SK-N-SH (cell line): Measurements from ENCODE around the gene ZNF91. TPM values are rescaled to one million over a fixed set of nuclear protein-coding genes. Genes with fewer than 3 reads are reported as not detected.

ENCODE experiments used
- CTCF ChIA-PET: fragments of 300-600, 350-600 bp; formaldehyde crosslinking; extraction: SDS; loops from one replicate; lab custom pipeline; 2021; lab: Yijun Ruan, JAX
- POLR2A ChIA-PET: fragments of 350-600 bp; sonication (Branson Sonifier 250); formaldehyde crosslinking; extraction: SDS; loops from one replicate; lab custom pipeline; 2020; ENCODE audit warnings: antibody characterized with exemption, inconsistent platforms; lab: Yijun Ruan, JAX
- DNase-seq: peaks from one replicate; pipeline ENCODE4 v3.0.0; 2012
- H2AFZ ChIP-seq: fragments of 200-600 bp; sonication (generic); 2 replicates; pipeline ENCODE4 v1.8.1; 2016; ENCODE audit warnings: antibody characterized with exemption, mild to moderate bottlenecking, low read depth
- H3F3A ChIP-seq: fragments of 200-600 bp; sonication (generic); replicated peaks from 2 replicates; pipeline ENCODE3; 2016; ENCODE audit warnings: antibody characterized with exemption, mild to moderate bottlenecking; ENCODE audit not compliant: insufficient read depth
- H3K27ac ChIP-seq, 2 experiments: fragments of 200-500 bp in 1 of 2; fragments of 200-600 bp in 1 of 2; sonication (Bioruptor generic) in 1 of 2; sonication (generic), shearing (Covaris generic) in 1 of 2; 2 replicates each; pipeline versions ENCODE4 v1.5.1 to v1.6.1; 2014 to 2016; ENCODE audit warnings: low read depth in 2 of 2, inconsistent platforms in 1 of 2, low read length in 1 of 2, mild to moderate bottlenecking in 1 of 2, mixed read lengths in 1 of 2
- H3K27me3 ChIP-seq: fragments of 200-600 bp; sonication (generic), shearing (Covaris generic); 2 replicates; pipeline ENCODE4 v1.6.1; 2016; ENCODE audit warnings: mixed run types; ENCODE audit not compliant: insufficient read depth
- H3K36me3 ChIP-seq, 2 experiments: fragments of 200-500 bp in 1 of 2; fragments of 200-600 bp in 1 of 2; sonication (Bioruptor generic) in 1 of 2; sonication (generic) in 1 of 2; replicated peaks in 1 of 2; 2 replicates each; pipeline versions ENCODE3 to v1.5.1; 2014 to 2016; ENCODE audit warnings: low read length in 1 of 2, mild to moderate bottlenecking in 1 of 2; ENCODE audit not compliant: insufficient read depth in 2 of 2, control insufficient read depth in 1 of 2
- H3K4me1 ChIP-seq, 2 experiments: fragments of 200-500 bp in 1 of 2; fragments of 200-600 bp in 1 of 2; sonication (Bioruptor generic) in 1 of 2; sonication (generic), shearing (Covaris generic) in 1 of 2; 2 replicates each; pipeline versions ENCODE4 v1.5.1 to v1.6.1; 2014 to 2016; ENCODE audit warnings: low read depth in 1 of 2, low read length in 1 of 2, mixed run types in 1 of 2; ENCODE audit not compliant: insufficient read depth in 2 of 2, control insufficient read depth in 1 of 2
- H3K4me2 ChIP-seq: fragments of 200-600 bp; sonication (generic), shearing (Covaris generic); 2 replicates; pipeline ENCODE4 v1.6.1; 2017; ENCODE audit warnings: mixed run types
- H3K4me3 ChIP-seq, 2 experiments: fragments of 200-500 bp in 1 of 2; fragments of 200-600 bp in 1 of 2; sonication (Bioruptor generic) in 1 of 2; sonication (generic), shearing (Covaris generic) in 1 of 2; 2 replicates each; pipeline versions ENCODE4 v1.5.1 to v1.8.1; 2014 to 2016; ENCODE audit warnings: low read depth in 2 of 2, inconsistent platforms in 1 of 2, low read length in 1 of 2, mild to moderate bottlenecking in 1 of 2, mixed read lengths in 1 of 2, moderate library complexity in 1 of 2
- H3K79me2 ChIP-seq: fragments of 200-600 bp; sonication (generic); 2 replicates; pipeline ENCODE4 v1.8.1; 2017; ENCODE audit warnings: mild to moderate bottlenecking; ENCODE audit not compliant: insufficient read depth
- H3K9ac ChIP-seq: fragments of 200-600 bp; sonication (generic); 2 replicates; pipeline ENCODE4 v1.6.1; 2017; ENCODE audit warnings: mixed run types
- H3K9me2 ChIP-seq: fragments of 200-600 bp; sonication (generic); 2 replicates; pipeline ENCODE4 v1.6.1; 2017; ENCODE audit warnings: mixed run types
- H3K9me3 ChIP-seq: fragments of 200-600 bp; sonication (generic); 2 replicates; pipeline ENCODE4 v1.6.1; 2017; ENCODE audit warnings: mixed run types, mild to moderate bottlenecking, moderate library complexity
- H4K20me1 ChIP-seq: fragments of 200-600 bp; sonication (generic); 2 replicates; pipeline ENCODE4 v1.6.1; 2017; ENCODE audit warnings: mild to moderate bottlenecking, mixed run types; ENCODE audit not compliant: insufficient read depth
- CHD2 ChIP-seq: fragments of 150-350 bp; IDR thresholded peaks from 2 replicates; pipeline ENCODE4 v1.6.1; 2018; ENCODE audit warnings: low read length; ENCODE audit not compliant: partially characterized antibody
- ELF1 ChIP-seq: IDR thresholded peaks from 2 replicates; pipeline ENCODE4 v1.4.0; 2012
- GABPA ChIP-seq: IDR thresholded peaks from 2 replicates; pipeline ENCODE4 v1.4.0; 2012; ENCODE audit warnings: low read depth, mild to moderate bottlenecking
- GATA2 ChIP-seq: sonication (generic); formaldehyde crosslinking; IDR thresholded peaks from 2 replicates; pipeline ENCODE4 v1.5.0; 2020; ENCODE audit warnings: mild to moderate bottlenecking, missing genetic modification reagents
- MXI1 ChIP-seq: IDR thresholded peaks from 2 replicates; pipeline ENCODE4 v1.6.1; 2012; ENCODE audit warnings: mild to moderate bottlenecking, low read depth, low read length, improper control_type of control experiment
- NFIC ChIP-seq: IDR thresholded peaks from 2 replicates; pipeline ENCODE4 v1.4.0; 2012; ENCODE audit warnings: borderline replicate concordance
- POLR2AphosphoS5 ChIP-seq: IDR thresholded peaks from 2 replicates; pipeline ENCODE4 v1.6.1; 2012; ENCODE audit warnings: low read depth, low read length
- RFX5 ChIP-seq: IDR thresholded peaks from 2 replicates; pipeline ENCODE4 v1.6.1; 2012; ENCODE audit warnings: mild to moderate bottlenecking, improper control_type of control experiment, low read length
- RXRA ChIP-seq: IDR thresholded peaks from 2 replicates; pipeline ENCODE4 v1.4.0; 2012; ENCODE audit warnings: low read depth, mild to moderate bottlenecking, borderline replicate concordance
- SMC3 ChIP-seq: IDR thresholded peaks from 2 replicates; pipeline ENCODE4 v1.6.1; 2012; ENCODE audit warnings: low read depth, low read length, improper control_type of control experiment
- TAF1 ChIP-seq: IDR thresholded peaks from 2 replicates; pipeline ENCODE4 v1.6.1; 2012; ENCODE audit warnings: low read depth, mild to moderate bottlenecking, low read length, moderate library complexity, borderline replicate concordance
- TCF12 ChIP-seq: IDR thresholded peaks from 2 replicates; pipeline ENCODE4 v1.4.0; 2012
- TEAD4 ChIP-seq: IDR thresholded peaks from 2 replicates; pipeline ENCODE4 v1.4.0; 2012; ENCODE audit warnings: mild to moderate bottlenecking, borderline replicate concordance; ENCODE audit not compliant: insufficient read depth
- YY1 ChIP-seq: IDR thresholded peaks from 2 replicates; pipeline ENCODE4 v1.4.0; 2012; ENCODE audit warnings: low read depth, mild to moderate bottlenecking
- WGBS: methylation state at CpG from one replicate; pipeline ENCODE4 v1.1.6; 2017; ENCODE audit warnings: low lambda C conversion rate; 5-methylcytosine and 5-hydroxymethylcytosine counted together
- polyA plus RNA-seq, 3 experiments: library from polyadenylated mRNA; depleted of rRNA; stranded (reverse); fragments of >200 nt; gene quantifications; 2 replicates each; pipeline ENCODE4 v1.2.3, GENCODE V29; 2012
- TF ChIP-seq, protein P1 (sequence below): fragments of 150-350 bp; IDR thresholded peaks from 2 replicates; pipeline ENCODE4 v1.6.1; 2016; ENCODE audit warnings: mild to moderate bottlenecking, low read depth, low read length
- TF ChIP-seq, protein P2 (sequence below): IDR thresholded peaks from 2 replicates; pipeline ENCODE4; 2012
- TF ChIP-seq, protein P3 (sequence below): fragments of 150-350 bp; IDR thresholded peaks from 2 replicates; pipeline ENCODE4 v1.6.1; 2017; ENCODE audit warnings: antibody characterized with exemption, low read length, low read depth, borderline replicate concordance
- TF ChIP-seq, protein P4 (sequence below): IDR thresholded peaks from 2 replicates; pipeline ENCODE4 v1.4.0; 2012; ENCODE audit warnings: low read depth, borderline replicate concordance
- TF ChIP-seq, protein P5 (sequence below): fragments of 200-600 bp; sonication (generic); IDR thresholded peaks from 2 replicates; pipeline ENCODE4 v1.6.1; 2017; ENCODE audit warnings: antibody characterized with exemption, mild to moderate bottlenecking, moderate library complexity
- TF ChIP-seq, protein P6 (sequence below): IDR thresholded peaks from 2 replicates; pipeline ENCODE4 v1.6.1; 2012; ENCODE audit warnings: mild to moderate bottlenecking, low read depth, low read length, moderate library complexity
- TF ChIP-seq, protein P7 (sequence below): IDR thresholded peaks from 2 replicates; pipeline ENCODE4 v1.4.0; 2012; ENCODE audit warnings: low read depth

Gene ZNF91
- 11.8 and 13.1 TPM in 2 replicates for polyA plus RNA-seq (2012; rRNA removed)
- 10.4 and 11.8 TPM in 2 replicates for polyA plus RNA-seq (2012; cell fraction: cytosol; rRNA removed)
- 42.9 and 45.5 TPM in 2 replicates for polyA plus RNA-seq (2012; cell fraction: nucleus; rRNA removed)

DNA sequence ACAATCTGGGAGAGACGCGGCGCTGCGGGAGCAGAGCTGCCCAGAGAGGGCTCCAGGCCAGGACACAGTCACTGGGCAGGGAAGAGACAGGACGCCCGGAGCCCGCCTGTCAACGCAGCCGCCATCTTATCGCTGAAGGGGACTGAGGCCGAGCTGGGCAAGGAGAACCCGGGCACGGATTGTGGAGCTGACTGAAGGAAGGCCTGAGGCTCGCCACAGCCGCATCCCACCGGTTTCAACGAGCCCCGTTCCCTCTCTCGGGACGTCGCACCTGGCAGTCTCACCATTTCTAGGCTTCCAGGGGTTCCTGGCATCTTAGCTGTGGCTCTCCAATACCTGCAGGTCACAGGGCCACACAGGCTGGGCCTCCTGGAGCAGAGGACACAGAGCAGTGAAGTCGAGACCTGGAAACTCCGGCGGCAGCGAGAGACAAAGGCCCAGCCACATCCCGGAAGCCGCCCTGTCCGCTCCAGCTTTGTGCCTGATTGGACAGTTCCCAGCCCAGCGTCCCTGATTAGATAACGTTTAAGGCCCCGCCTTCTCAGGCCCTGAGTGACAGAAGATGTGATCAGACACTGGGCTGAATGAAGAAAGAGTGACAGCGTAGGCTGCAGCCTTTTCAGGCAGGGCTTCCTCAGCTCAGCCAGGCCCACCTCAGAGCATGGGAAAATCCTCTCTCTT, at the start of gene ZNF91:
Gene ZNF91 (minus strand): TSS at position 431 of the 681 bp plus-strand sequence. CDS start 117 bp downstream, at position 314.
- CTCF ChIA-PET, result interaction anchor here (0.9 kb wide), 2 partner anchors 20 to 422 kb away, joined by 3 read pairs; no protein-coding TSS in a partner anchor
- TF ChIP-seq, protein P1, sequence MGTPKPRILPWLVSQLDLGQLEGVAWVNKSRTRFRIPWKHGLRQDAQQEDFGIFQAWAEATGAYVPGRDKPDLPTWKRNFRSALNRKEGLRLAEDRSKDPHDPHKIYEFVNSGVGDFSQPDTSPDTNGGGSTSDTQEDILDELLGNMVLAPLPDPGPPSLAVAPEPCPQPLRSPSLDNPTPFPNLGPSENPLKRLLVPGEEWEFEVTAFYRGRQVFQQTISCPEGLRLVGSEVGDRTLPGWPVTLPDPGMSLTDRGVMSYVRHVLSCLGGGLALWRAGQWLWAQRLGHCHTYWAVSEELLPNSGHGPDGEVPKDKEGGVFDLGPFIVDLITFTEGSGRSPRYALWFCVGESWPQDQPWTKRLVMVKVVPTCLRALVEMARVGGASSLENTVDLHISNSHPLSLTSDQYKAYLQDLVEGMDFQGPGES, result peak; percentile 79
- peak; percentile 98 for TF ChIP-seq POLR2AphosphoS5
- TF ChIP-seq, protein P2, sequence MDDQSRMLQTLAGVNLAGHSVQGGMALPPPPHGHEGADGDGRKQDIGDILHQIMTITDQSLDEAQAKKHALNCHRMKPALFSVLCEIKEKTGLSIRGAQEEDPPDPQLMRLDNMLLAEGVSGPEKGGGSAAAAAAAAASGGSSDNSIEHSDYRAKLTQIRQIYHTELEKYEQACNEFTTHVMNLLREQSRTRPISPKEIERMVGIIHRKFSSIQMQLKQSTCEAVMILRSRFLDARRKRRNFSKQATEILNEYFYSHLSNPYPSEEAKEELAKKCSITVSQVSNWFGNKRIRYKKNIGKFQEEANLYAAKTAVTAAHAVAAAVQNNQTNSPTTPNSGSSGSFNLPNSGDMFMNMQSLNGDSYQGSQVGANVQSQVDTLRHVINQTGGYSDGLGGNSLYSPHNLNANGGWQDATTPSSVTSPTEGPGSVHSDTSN, result peak; percentile 100
- TF ChIP-seq MXI1, result peak; percentile 69
- no peak for TF ChIP-seq NFIC
- TF ChIP-seq, protein P3, sequence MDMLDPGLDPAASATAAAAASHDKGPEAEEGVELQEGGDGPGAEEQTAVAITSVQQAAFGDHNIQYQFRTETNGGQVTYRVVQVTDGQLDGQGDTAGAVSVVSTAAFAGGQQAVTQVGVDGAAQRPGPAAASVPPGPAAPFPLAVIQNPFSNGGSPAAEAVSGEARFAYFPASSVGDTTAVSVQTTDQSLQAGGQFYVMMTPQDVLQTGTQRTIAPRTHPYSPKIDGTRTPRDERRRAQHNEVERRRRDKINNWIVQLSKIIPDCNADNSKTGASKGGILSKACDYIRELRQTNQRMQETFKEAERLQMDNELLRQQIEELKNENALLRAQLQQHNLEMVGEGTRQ, result no peak
- TF ChIP-seq, protein P4, sequence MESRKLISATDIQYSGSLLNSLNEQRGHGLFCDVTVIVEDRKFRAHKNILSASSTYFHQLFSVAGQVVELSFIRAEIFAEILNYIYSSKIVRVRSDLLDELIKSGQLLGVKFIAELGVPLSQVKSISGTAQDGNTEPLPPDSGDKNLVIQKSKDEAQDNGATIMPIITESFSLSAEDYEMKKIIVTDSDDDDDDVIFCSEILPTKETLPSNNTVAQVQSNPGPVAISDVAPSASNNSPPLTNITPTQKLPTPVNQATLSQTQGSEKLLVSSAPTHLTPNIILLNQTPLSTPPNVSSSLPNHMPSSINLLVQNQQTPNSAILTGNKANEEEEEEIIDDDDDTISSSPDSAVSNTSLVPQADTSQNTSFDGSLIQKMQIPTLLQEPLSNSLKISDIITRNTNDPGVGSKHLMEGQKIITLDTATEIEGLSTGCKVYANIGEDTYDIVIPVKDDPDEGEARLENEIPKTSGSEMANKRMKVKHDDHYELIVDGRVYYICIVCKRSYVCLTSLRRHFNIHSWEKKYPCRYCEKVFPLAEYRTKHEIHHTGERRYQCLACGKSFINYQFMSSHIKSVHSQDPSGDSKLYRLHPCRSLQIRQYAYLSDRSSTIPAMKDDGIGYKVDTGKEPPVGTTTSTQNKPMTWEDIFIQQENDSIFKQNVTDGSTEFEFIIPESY, result no peak
- peak; percentile 88 for TF ChIP-seq ELF1
- TF ChIP-seq, protein P5, sequence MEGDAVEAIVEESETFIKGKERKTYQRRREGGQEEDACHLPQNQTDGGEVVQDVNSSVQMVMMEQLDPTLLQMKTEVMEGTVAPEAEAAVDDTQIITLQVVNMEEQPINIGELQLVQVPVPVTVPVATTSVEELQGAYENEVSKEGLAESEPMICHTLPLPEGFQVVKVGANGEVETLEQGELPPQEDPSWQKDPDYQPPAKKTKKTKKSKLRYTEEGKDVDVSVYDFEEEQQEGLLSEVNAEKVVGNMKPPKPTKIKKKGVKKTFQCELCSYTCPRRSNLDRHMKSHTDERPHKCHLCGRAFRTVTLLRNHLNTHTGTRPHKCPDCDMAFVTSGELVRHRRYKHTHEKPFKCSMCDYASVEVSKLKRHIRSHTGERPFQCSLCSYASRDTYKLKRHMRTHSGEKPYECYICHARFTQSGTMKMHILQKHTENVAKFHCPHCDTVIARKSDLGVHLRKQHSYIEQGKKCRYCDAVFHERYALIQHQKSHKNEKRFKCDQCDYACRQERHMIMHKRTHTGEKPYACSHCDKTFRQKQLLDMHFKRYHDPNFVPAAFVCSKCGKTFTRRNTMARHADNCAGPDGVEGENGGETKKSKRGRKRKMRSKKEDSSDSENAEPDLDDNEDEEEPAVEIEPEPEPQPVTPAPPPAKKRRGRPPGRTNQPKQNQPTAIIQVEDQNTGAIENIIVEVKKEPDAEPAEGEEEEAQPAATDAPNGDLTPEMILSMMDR, result no peak
- TF ChIP-seq, protein P6, sequence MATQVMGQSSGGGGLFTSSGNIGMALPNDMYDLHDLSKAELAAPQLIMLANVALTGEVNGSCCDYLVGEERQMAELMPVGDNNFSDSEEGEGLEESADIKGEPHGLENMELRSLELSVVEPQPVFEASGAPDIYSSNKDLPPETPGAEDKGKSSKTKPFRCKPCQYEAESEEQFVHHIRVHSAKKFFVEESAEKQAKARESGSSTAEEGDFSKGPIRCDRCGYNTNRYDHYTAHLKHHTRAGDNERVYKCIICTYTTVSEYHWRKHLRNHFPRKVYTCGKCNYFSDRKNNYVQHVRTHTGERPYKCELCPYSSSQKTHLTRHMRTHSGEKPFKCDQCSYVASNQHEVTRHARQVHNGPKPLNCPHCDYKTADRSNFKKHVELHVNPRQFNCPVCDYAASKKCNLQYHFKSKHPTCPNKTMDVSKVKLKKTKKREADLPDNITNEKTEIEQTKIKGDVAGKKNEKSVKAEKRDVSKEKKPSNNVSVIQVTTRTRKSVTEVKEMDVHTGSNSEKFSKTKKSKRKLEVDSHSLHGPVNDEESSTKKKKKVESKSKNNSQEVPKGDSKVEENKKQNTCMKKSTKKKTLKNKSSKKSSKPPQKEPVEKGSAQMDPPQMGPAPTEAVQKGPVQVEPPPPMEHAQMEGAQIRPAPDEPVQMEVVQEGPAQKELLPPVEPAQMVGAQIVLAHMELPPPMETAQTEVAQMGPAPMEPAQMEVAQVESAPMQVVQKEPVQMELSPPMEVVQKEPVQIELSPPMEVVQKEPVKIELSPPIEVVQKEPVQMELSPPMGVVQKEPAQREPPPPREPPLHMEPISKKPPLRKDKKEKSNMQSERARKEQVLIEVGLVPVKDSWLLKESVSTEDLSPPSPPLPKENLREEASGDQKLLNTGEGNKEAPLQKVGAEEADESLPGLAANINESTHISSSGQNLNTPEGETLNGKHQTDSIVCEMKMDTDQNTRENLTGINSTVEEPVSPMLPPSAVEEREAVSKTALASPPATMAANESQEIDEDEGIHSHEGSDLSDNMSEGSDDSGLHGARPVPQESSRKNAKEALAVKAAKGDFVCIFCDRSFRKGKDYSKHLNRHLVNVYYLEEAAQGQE, result peak; percentile 11; the same call in 1 of the 2 replicates
- peak; percentile 83 for TF ChIP-seq YY1
- peak; percentile 78 for TF ChIP-seq RFX5
- TF ChIP-seq GATA2, result peak; percentile 24; the same call in 1 of the 2 replicates
- TF ChIP-seq TEAD4, result no peak
- peak; percentile 81 for TF ChIP-seq CHD2
- no peak for TF ChIP-seq SMC3
- peak; percentile 87 for TF ChIP-seq GABPA
- peak; percentile 95 for TF ChIP-seq TAF1
- TF ChIP-seq RXRA, result no peak
- TF ChIP-seq TCF12, result no peak
- TF ChIP-seq, protein P7, sequence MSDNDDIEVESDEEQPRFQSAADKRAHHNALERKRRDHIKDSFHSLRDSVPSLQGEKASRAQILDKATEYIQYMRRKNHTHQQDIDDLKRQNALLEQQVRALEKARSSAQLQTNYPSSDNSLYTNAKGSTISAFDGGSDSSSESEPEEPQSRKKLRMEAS, result peak; percentile 64; the same call in 1 of the 2 replicates

More for the DNA sequence above, at the start of gene ZNF91:
- Histone ChIP-seq H3K27ac (peak within 1 kb of the TSS; percentile 87 to 93), H3K36me3 (peaks cover 8 to 33% of the 10 kb centered on the region in 2 experiments), H3K9me2 (no peaks in the 10 kb centered on the region), H4K20me1 (no peaks in the 10 kb centered on the region), H3K27me3 (no peaks in the 10 kb centered on the region), H3K4me2 (peak within 1 kb of the TSS; percentile 78), H3K79me2 (peaks cover 49% of the 10 kb centered on the region), H3K4me1 (peaks cover 0 to 5% of the 10 kb centered on the region in 2 experiments; a peak in 1 of 4 replicates), H3F3A (peaks cover 5% of the 10 kb centered on the region), H2AFZ (peak within 1 kb of the TSS; percentile 90), H3K4me3 (peak within 1 kb of the TSS; percentile 72 to 84), H3K9ac (peak within 1 kb of the TSS; percentile 94), H3K9me3 (no peaks in the 10 kb centered on the region)
- WGBS, result 5% methylated on average over 24 of the region's 32 CpGs
- POLR2A ChIA-PET, result interaction anchor here (0.6 to 2.6 kb wide), 8 partner anchors 8 to 401 kb away, joined by 3 to 21 read pairs (median 3); partner anchors contain the start of gene ZNF675
- DNase-seq, result peak; percentile 79
